Gastroesophageal sphincter (tissue), 2 donors: Measurements from ENCODE around the gene SIGLEC6.

Source experiments
- EP300 ChIP-seq: sonication (generic); formaldehyde crosslinking; IDR thresholded peaks from one replicate; pipeline ENCODE4 v1.6.1; 2017; ENCODE audit warnings: antibody characterized with exemption, mild to moderate bottlenecking
- POLR2AphosphoS5 ChIP-seq: sonication (generic); formaldehyde crosslinking; IDR thresholded peaks from one replicate; pipeline ENCODE4 v1.6.1; 2017; ENCODE audit warnings: antibody characterized with exemption

DNA sequence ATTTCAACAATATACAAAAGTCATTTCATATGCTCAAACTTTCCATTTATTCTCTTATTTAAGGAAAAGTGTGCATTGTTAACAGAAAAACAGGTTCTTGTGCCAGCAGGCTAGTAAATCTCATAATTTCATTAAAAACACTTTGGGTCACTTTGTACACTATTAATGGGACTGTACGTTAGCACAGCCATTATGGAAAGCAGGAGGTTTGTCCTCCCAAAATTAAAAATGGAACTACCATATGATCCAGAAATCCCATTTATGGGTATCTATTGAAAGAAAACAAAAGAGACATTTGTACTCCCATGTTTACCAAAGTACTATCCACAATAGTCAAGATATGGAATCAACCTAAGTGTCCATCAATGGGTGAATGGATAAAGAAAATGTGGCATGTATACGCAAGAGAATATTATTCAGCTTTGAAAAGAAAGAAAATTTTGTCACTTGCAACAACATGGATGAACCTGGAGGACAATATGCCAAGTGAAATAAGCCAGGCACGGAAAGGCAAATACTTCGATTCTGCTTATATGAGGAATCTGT is 8.4 kb upstream of the SIGLEC6 start:
- TF ChIP-seq EP300 (no peak), POLR2AphosphoS5 (no peak)
